Activated naive CD4-positive, alpha-beta T cell treated with anti-CD3 and anti-CD28 coated beads for 36 hours (primary cell): Measurements from ENCODE around the gene AMZ2. TPM values are rescaled to one million over a fixed set of nuclear protein-coding genes. Genes with fewer than 3 reads are reported as not detected.
"Not testable (repeated sequence)": the region's sequence is repeated elsewhere in the genome, so short reads cannot be mapped to it uniquely, and the experiment has no call there.

Experiments
- CTCF ChIA-PET: fragments of 350-600 bp; sonication (Branson Sonifier 250); formaldehyde crosslinking; loops from one replicate; lab custom pipeline; 2021; ENCODE audit warnings: antibody characterized with exemption; lab: Charles Lee
- DNase-seq: peaks from one replicate; pipeline ENCODE4 v3.0.0-alpha.2; 2020
- H3K27ac Mint-ChIP-seq: one replicate; pipeline ENCODE4 v1.8.0; 2021; ENCODE audit warnings: mild to moderate bottlenecking, mixed read lengths
- H3K27me3 Mint-ChIP-seq: one replicate; pipeline ENCODE4 v1.8.0; 2021; ENCODE audit warnings: low read depth, mixed read lengths
- H3K36me3 Mint-ChIP-seq: one replicate; pipeline ENCODE4 v1.8.0; 2021; ENCODE audit warnings: low read depth, mixed read lengths
- H3K4me1 Mint-ChIP-seq: one replicate; pipeline ENCODE4 v1.8.0; 2021; ENCODE audit warnings: low read depth, mixed read lengths
- H3K4me3 Mint-ChIP-seq: one replicate; pipeline ENCODE4 v1.8.0; 2021; ENCODE audit warnings: mild to moderate bottlenecking, moderate library complexity, mixed read lengths
- H3K9me3 Mint-ChIP-seq: one replicate; pipeline ENCODE4 v1.8.0; 2021; ENCODE audit warnings: mixed read lengths
- intact Hi-C: fragments of 100-400 bp; cut with micrococcal nuclease; formaldehyde crosslinking; loops from one replicate; pipeline ENCODE4 v1.15.1; 2023
- total RNA-seq, 2 experiments: library from RNA; stranded (reverse); gene quantifications; one replicate each; pipeline ENCODE4 v1.2.3, GENCODE V29; 2021

AMZ2 gene
- total RNA-seq, 2 experiments from 2014 or later, result 190 to 195 TPM

GRCh38 chr17:68238871-68239253, 9.0 kb upstream of the AMZ2 start:
- peak overlapping the region; percentile 94 for H3K27ac Mint-ChIP-seq
- DNase-seq, result peak; percentile 67
- no peaks in the 10 kb centered on the region for H3K9me3 Mint-ChIP-seq

DNA sequence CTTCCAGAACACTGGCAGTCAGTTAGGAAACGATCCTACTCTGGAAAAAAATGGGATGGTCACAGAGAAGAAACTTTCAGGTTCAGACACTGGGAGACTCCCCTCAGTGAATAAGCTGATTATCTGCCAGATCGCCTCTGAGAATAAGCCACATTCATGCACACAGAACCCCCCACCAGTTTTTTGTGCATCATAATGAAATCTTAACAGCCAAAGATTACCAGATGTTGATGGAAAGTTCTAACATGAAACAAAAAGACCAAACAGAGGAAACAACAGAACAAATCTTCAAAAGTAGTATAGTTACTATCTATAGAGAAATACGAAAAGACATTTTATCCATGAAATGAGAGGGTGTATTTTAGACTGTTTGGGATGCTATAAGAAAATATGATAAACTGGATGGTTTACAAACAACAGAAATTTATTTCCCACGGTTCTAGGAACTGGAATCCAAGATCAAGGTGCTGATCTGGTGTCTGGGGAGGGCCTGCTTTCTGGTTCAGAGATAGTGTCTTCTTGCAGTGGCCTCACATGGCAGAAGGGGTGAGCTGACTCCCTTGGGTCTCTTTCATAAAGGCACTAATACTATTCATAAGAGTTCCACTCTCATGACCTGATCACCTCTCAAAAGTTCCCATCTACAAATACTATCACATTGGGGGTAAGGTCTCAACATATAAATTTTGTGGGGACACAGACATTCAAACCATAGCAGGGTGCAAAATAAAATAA, 8.0 kb upstream of the AMZ2 start:
- H3K27me3 Mint-ChIP-seq, result no peaks in the 10 kb centered on the region
- no peak overlapping the region for H3K4me3 Mint-ChIP-seq
- intact Hi-C loops, result loop anchor here (1.0 to 5.0 kb wide), 4 partner anchors 8 to 137 kb away; partner anchors contain the start of genes ARSG and SLC16A6
- peak overlapping the region; percentile 94 for H3K27ac Mint-ChIP-seq
- CTCF ChIA-PET, result no interaction called here
- H3K9me3 Mint-ChIP-seq, result no peaks in the 10 kb centered on the region
- no peaks in the 10 kb centered on the region for H3K36me3 Mint-ChIP-seq
- peaks cover 50% of the 10 kb centered on the region for H3K4me1 Mint-ChIP-seq
- DNase-seq, result no peak

More at GRCh38 chr17:68238871-68239253, 9.0 kb upstream of the AMZ2 start:
- intact Hi-C loops, result loop anchor here (1.0 to 5.0 kb wide), 4 partner anchors 8 to 137 kb away; partner anchors contain the start of genes ARSG and SLC16A6
- Mint-ChIP-seq H3K4me1 (peaks cover 54% of the 10 kb centered on the region), H3K4me3 (peak overlapping the region; percentile 43), H3K36me3 (no peaks in the 10 kb centered on the region), H3K27me3 (no peaks in the 10 kb centered on the region)
- CTCF ChIA-PET, result interaction anchor here (3.4 kb wide), 1 partner anchor 10 kb away, joined by 13 read pairs; the partner anchor contains the start of gene AMZ2

- no peak for DNase-seq
- intact Hi-C loops, result loop anchor here (1.0 kb wide), 1 partner anchor 7 kb away; no protein-coding TSS in a partner anchor
- Mint-ChIP-seq H3K27ac (peak overlapping the region; percentile 95), H3K4me1 (peaks cover 24% of the 10 kb centered on the region), H3K36me3 (peaks cover 14% of the 10 kb centered on the region), H3K9me3 (no peaks in the 10 kb centered on the region), H3K4me3 (peak overlapping the region; percentile 89), H3K27me3 (no peaks in the 10 kb centered on the region)
- CTCF ChIA-PET, result interaction anchor here (0.6 to 1.1 kb wide), 2 partner anchors 46 to 63 kb away, joined by 3 read pairs; no protein-coding TSS in a partner anchor
Measured at GRCh38 chr17:68246271-68247028, 1.4 kb upstream of the AMZ2 start.

DNA sequence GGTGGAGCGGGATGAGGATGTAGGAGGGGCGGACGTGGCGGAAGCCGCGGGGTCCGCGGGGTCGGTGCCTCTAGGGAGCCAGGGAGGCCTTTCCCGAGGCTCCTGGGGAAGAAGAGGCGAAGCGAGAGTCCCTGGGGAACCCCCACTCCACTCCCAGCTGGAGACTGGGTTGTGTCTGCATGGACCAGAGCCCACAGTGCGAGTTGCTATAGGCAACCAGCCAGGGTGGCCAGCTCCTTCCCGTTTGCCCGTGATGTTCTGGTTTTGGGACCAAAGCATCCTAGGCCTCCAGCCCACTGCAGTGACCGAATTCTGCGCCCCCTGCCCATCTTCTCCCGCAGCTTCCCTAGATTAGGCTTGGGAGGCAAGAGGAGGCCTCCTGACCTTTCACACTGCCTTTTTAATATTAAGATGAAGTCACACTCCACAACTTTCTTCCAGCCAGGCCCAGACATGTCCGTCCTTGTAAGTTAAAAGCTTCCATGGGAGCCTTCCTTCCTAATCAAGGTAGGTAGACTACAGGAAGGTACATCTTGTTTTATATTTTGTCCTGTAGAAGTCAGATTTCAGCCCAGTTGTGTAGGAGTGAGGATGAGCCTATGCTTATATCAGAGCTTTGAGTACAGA, 469 bp downstream of the AMZ2 start:
- intact Hi-C loops, result loop anchor here (1.0 to 2.0 kb wide), 5 partner anchors 42 to 264 kb away; partner anchors contain the start of genes KPNA2 and PRKAR1A
- H3K9me3 Mint-ChIP-seq, result no peaks in the 10 kb centered on the region
- peak overlapping the region; percentile 89 for H3K4me3 Mint-ChIP-seq
- H3K4me1 Mint-ChIP-seq, result peaks cover 36% of the 10 kb centered on the region
- no peaks in the 10 kb centered on the region for H3K27me3 Mint-ChIP-seq
- DNase-seq, result peak; percentile 59
- CTCF ChIA-PET, result interaction anchor here (0.6 to 3.6 kb wide), 8 partner anchors 11 to 237 kb away, joined by 3 to 13 read pairs (median 3); no protein-coding TSS in a partner anchor
- peaks cover 32% of the 10 kb centered on the region for H3K36me3 Mint-ChIP-seq
- peak overlapping the region; percentile 95 for H3K27ac Mint-ChIP-seq

DNA sequence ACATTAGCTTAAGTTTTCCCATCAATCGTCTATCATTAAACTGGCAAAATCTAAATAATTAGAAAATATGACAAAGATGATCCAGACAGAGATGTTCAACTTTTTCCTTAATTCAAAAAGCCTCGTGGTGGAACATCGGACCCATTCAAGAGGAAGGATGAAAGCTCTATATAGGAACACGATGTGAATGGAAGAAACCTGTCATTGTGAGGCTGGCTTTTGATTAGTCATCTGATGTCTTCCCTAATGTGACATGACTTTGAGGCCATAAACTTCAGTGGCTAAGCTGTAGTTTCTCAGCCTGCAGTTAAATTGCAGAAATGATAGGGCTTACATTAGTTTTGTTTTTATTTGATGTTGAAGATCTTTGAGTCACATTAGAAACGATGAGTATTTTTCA, 1.0 kb downstream of the AMZ2 start:
- Mint-ChIP-seq H3K27me3 (no peaks in the 10 kb centered on the region), H3K4me3 (peak overlapping the region; percentile 89), H3K36me3 (peaks cover 38% of the 10 kb centered on the region), H3K27ac (peak overlapping the region; percentile 95), H3K4me1 (peaks cover 42% of the 10 kb centered on the region), H3K9me3 (no peaks in the 10 kb centered on the region)
- DNase-seq, result peak; percentile 51
- CTCF ChIA-PET, result interaction anchor here (0.7 to 3.6 kb wide), 9 partner anchors 11 to 254 kb away, joined by 3 to 13 read pairs (median 4); no protein-coding TSS in a partner anchor
- intact Hi-C loops, result loop anchor here (1.0 to 2.0 kb wide), 7 partner anchors 9 to 264 kb away; partner anchors contain the start of genes KPNA2, PRKAR1A and WIPI1

DNA sequence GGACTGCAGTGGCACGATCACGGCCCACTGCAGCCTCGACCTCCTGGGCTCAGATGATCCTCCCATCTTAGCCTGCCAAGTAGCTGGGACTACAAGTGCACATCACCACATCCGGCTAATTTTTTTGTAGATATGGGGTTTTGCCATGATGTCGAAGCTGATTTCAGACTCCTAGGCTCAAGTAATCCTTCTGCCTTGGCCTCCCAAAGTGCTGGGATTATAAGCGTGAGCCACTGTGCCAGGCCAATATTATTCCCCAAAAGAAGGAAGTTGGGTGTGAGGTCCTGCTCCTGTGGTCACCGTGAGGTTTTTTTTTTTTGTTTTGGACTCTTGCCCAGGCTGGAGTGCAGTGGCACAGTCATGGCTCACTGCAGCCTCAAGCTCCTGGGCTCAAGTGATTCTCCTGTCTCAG, 1.5 kb downstream of the AMZ2 start:
- H3K4me3 Mint-ChIP-seq, result peak overlapping the region; percentile 89
- H3K36me3 Mint-ChIP-seq, result peaks cover 42% of the 10 kb centered on the region
- H3K9me3 Mint-ChIP-seq, result no peaks in the 10 kb centered on the region
- peaks cover 46% of the 10 kb centered on the region for H3K4me1 Mint-ChIP-seq
- intact Hi-C loops, result loop anchor here (1.0 to 2.0 kb wide), 5 partner anchors 9 to 263 kb away; partner anchors contain the start of genes KPNA2, PRKAR1A and WIPI1
- H3K27me3 Mint-ChIP-seq, result no peaks in the 10 kb centered on the region
- CTCF ChIA-PET, result interaction anchor here (0.7 to 3.6 kb wide), 10 partner anchors 9 to 255 kb away, joined by 3 to 13 read pairs (median 4); no protein-coding TSS in a partner anchor
- peak overlapping the region; percentile 95 for H3K27ac Mint-ChIP-seq
- DNase-seq, result peak; percentile 37

DNA sequence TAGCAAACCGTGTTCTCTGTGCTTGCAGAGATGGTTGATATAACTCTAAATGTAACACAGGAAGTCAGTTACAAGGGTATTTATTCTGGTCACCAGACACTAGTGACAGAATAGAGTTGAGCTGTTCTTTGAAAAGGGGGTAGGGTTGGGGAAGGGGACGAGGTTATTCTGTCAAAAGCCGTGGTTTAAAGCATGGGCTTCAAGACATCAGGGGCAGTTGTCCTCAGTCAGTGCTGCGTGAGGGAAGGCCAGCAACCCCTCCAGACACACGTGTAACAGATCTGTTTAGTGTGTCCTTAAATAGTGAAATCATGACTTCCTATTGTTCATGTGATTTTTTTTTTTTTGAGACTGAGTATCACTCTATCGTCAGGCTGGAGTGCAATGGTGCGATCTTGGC, 5.6 kb downstream of the AMZ2 start:
- peak overlapping the region; percentile 2 for H3K4me3 Mint-ChIP-seq
- peak; percentile 27 for DNase-seq
- H3K9me3 Mint-ChIP-seq, H3K27me3 Mint-ChIP-seq, intact Hi-C loops: not testable (repeated sequence)
- peak overlapping the region; percentile 81 for H3K27ac Mint-ChIP-seq
- CTCF ChIA-PET, result interaction anchor here (1.4 kb wide), 1 partner anchor 184 kb away, joined by 4 read pairs; no protein-coding TSS in a partner anchor
- peaks cover 81% of the 10 kb centered on the region for H3K4me1 Mint-ChIP-seq
- H3K36me3 Mint-ChIP-seq, result peaks cover 65% of the 10 kb centered on the region

DNA sequence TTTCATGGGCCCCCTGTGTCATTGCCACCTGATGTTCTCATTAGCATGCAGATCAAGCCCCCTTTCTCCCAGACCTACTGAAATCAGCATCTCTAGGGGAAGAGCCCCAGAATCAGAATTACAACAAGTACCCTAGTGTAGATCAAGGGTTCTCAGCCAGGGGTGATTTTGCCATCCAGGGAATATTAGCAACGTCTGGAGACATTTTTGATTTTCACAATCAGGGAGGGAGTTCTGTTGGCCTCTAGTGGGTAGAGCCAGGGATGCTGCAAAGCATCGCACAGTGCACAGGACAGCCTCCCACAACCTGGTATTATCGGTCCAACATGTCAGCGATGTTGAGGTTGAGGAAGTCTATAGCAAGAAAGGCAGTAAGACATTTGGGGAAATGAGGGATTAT, 7.3 kb downstream of the AMZ2 start:
- Mint-ChIP-seq H3K9me3 (no peaks in the 10 kb centered on the region), H3K36me3 (peaks cover 64% of the 10 kb centered on the region), H3K4me3 (no peak overlapping the region), H3K27ac (peak overlapping the region; percentile 3), H3K27me3 (no peaks in the 10 kb centered on the region), H3K4me1 (peaks cover 81% of the 10 kb centered on the region)
- DNase-seq, result no peak
- intact Hi-C loops, result no loop called here
- CTCF ChIA-PET, result interaction anchor here (1.6 kb wide), 1 partner anchor 17 kb away, joined by 4 read pairs; no protein-coding TSS in a partner anchor

- peaks cover 76% of the 10 kb centered on the region for H3K4me1 Mint-ChIP-seq
- peaks cover 58% of the 10 kb centered on the region for H3K36me3 Mint-ChIP-seq
- peak; percentile 54 for DNase-seq
- H3K4me3 Mint-ChIP-seq, result no peak overlapping the region
- intact Hi-C loops, result no loop called here
- H3K27me3 Mint-ChIP-seq, result no peaks in the 10 kb centered on the region
- CTCF ChIA-PET, result interaction anchor here (1.6 kb wide), 1 partner anchor 18 kb away, joined by 4 read pairs; no protein-coding TSS in a partner anchor
- no peaks in the 10 kb centered on the region for H3K9me3 Mint-ChIP-seq
- peak overlapping the region; percentile 92 for H3K27ac Mint-ChIP-seq
Measured at GRCh38 chr17:68255731-68256538, 8.1 kb downstream of the AMZ2 start.

GRCh38 chr17:68256701-68257100, 8.9 kb downstream of the AMZ2 start:
- Mint-ChIP-seq H3K27ac (peak overlapping the region; percentile 92), H3K36me3 (peaks cover 56% of the 10 kb centered on the region), H3K4me1 (peaks cover 78% of the 10 kb centered on the region)
- H3K9me3 Mint-ChIP-seq, CTCF ChIA-PET, intact Hi-C loops, DNase-seq, H3K4me3 Mint-ChIP-seq, H3K27me3 Mint-ChIP-seq: not testable (repeated sequence)

GRCh38 chr17:68257934-68258333, 10.1 kb downstream of the AMZ2 start:
- peak overlapping the region; percentile 32 for H3K4me3 Mint-ChIP-seq
- intact Hi-C loops, result loop anchor here (1.0 to 2.0 kb wide), 7 partner anchors 9 to 203 kb away; partner anchors contain the start of genes ARSG and SLC16A6

More at GRCh38 chr17:68257934-68258333, 10.1 kb downstream of the AMZ2 start:
- CTCF ChIA-PET, result interaction anchor here (1.0 to 8.3 kb wide), 4 partner anchors 8 to 206 kb away, joined by 4 to 97 read pairs (median 6); no protein-coding TSS in a partner anchor
- H3K9me3 Mint-ChIP-seq, result no peaks in the 10 kb centered on the region
- peak overlapping the region; percentile 92 for H3K27ac Mint-ChIP-seq
- H3K4me1 Mint-ChIP-seq, result peaks cover 74% of the 10 kb centered on the region
- DNase-seq, result no peak
- no peaks in the 10 kb centered on the region for H3K27me3 Mint-ChIP-seq
- H3K36me3 Mint-ChIP-seq, result peaks cover 44% of the 10 kb centered on the region
